ENCODE data around the gene NOTCH4.

The NOTCH4 gene

GRCh38 chr6:32173051-32173727 is 50.7 kb downstream of the NOTCH4 start:
- Histone ChIP-seq H3K4me1 (ENCODE audit: control extremely low read depth in 1 of 4, control insufficient read depth in 4 of 4, insufficient read depth in 4 of 4, low read length in 3 of 4) (peaks cover 15 to 42% (median 32%) of the 10 kb centered on the region in 4 experiments), H3K36me3 (ENCODE audit: control insufficient read depth in 4 of 4, insufficient read depth in 4 of 4, low read length in 3 of 4) (peaks cover 6 to 32% (median 21%) of the 10 kb centered on the region in 4 experiments), H3K27ac (ENCODE audit: insufficient read depth in 1 of 2, low read depth in 1 of 2, low read length in 2 of 2, poor library complexity in 1 of 2, severe bottlenecking in 2 of 2) (peak overlapping the region in 1 of 2 experiments; percentile 28), H3K9me3 (ENCODE audit: control extremely low read depth in 1 of 5, control insufficient read depth in 4 of 5, insufficient read depth in 2 of 5, low read depth in 1 of 5, low read length in 4 of 5) (no peaks in the 10 kb centered on the region), H3K4me3 (ENCODE audit: control insufficient read depth in 1 of 7, extremely low read depth in 1 of 7, insufficient read depth in 4 of 7, low read depth in 2 of 7, low read length in 6 of 7) (no peak overlapping the region), H3K27me3 (replicated peaks in 2 of 5; ENCODE audit: control insufficient read depth in 4 of 5, insufficient read depth in 5 of 5, low read length in 4 of 5) (no peaks in the 10 kb centered on the region)
- ChIA-PET CTCF (interaction anchor here (1.0 to 1.1 kb wide), 2 partner anchors 9 to 18 kb away, joined by 3 read pairs; partner anchors contain the start of gene EGFL8), POLR2A (no interaction called here)
- 81% methylated on average over 4 of the region's 4 CpGs for WGBS (ENCODE audit: insufficient coverage)
- no peak for DNase-seq

GRCh38 chr6:32171234-32171633 is 52.6 kb downstream of the NOTCH4 start:
- no peaks in the 10 kb centered on the region for H3K9me3 ChIP-seq (ENCODE audit: control extremely low read depth in 1 of 5, control insufficient read depth in 4 of 5, insufficient read depth in 2 of 5, low read depth in 1 of 5, low read length in 4 of 5)
- no peak overlapping the region for H3K4me3 ChIP-seq (ENCODE audit: control insufficient read depth in 1 of 7, extremely low read depth in 1 of 7, insufficient read depth in 4 of 7, low read depth in 2 of 7, low read length in 6 of 7)
- no peak for DNase-seq
- no peak overlapping the region for H3K27ac ChIP-seq (ENCODE audit: insufficient read depth in 1 of 2, low read depth in 1 of 2, low read length in 2 of 2, poor library complexity in 1 of 2, severe bottlenecking in 2 of 2)
- ChIA-PET CTCF (interaction anchor here (1.6 kb wide), 1 partner anchor 13 kb away, joined by 3 read pairs; no protein-coding TSS in a partner anchor), POLR2A (no interaction called here)
- H3K36me3 ChIP-seq (ENCODE audit: control insufficient read depth in 4 of 4, insufficient read depth in 4 of 4, low read length in 3 of 4): peaks cover 10 to 50% (median 34%) of the 10 kb centered on the region in 4 experiments
- H3K4me1 ChIP-seq (ENCODE audit: control extremely low read depth in 1 of 4, control insufficient read depth in 4 of 4, insufficient read depth in 4 of 4, low read length in 3 of 4): peaks cover 5 to 28% (median 19%) of the 10 kb centered on the region in 4 experiments
- no peaks in the 10 kb centered on the region for H3K27me3 ChIP-seq (replicated peaks in 2 of 5; ENCODE audit: control insufficient read depth in 4 of 5, insufficient read depth in 5 of 5, low read length in 4 of 5)
- 100% methylated on average over 6 of the region's 6 CpGs for WGBS (ENCODE audit: insufficient coverage)

- Histone ChIP-seq H3K9me3 (ENCODE audit: control extremely low read depth in 1 of 5, control insufficient read depth in 4 of 5, insufficient read depth in 2 of 5, low read depth in 1 of 5, low read length in 4 of 5) (no peaks in the 10 kb centered on the region), H3K4me3 (ENCODE audit: control insufficient read depth in 1 of 7, extremely low read depth in 1 of 7, insufficient read depth in 4 of 7, low read depth in 2 of 7, low read length in 6 of 7) (no peak overlapping the region), H3K4me1 (ENCODE audit: control extremely low read depth in 1 of 4, control insufficient read depth in 4 of 4, insufficient read depth in 4 of 4, low read length in 3 of 4) (peaks cover 3 to 22% (median 12%) of the 10 kb centered on the region in 4 experiments), H3K27me3 (replicated peaks in 2 of 5; ENCODE audit: control insufficient read depth in 4 of 5, insufficient read depth in 5 of 5, low read length in 4 of 5) (no peaks in the 10 kb centered on the region), H3K27ac (ENCODE audit: insufficient read depth in 1 of 2, low read depth in 1 of 2, low read length in 2 of 2, poor library complexity in 1 of 2, severe bottlenecking in 2 of 2) (no peak overlapping the region), H3K36me3 (ENCODE audit: control insufficient read depth in 4 of 4, insufficient read depth in 4 of 4, low read length in 3 of 4) (peaks cover 13 to 58% (median 34%) of the 10 kb centered on the region in 4 experiments)
- POLR2A ChIA-PET: no interaction called here
- CTCF ChIA-PET: interaction anchor here (0.8 to 1.9 kb wide), 5 partner anchors 9 to 23 kb away, joined by 3 to 7 read pairs (median 3); partner anchors contain the start of gene GPSM3
- DNase-seq: no peak
- WGBS (ENCODE audit: insufficient coverage): 97% methylated on average over 6 of the region's 11 CpGs
These were observed 53.6 kb downstream of the NOTCH4 start for GRCh38 chr6:32170294-32170693.

GRCh38 chr6:32168807-32169591 is 54.9 kb downstream of the NOTCH4 start:
- ChIA-PET CTCF (interaction anchor here (0.9 to 1.9 kb wide), 6 partner anchors 10 to 38 kb away, joined by 3 to 7 read pairs (median 4); partner anchors contain the start of genes FKBPL and GPSM3), POLR2A (no interaction called here)
- Histone ChIP-seq H3K4me3 (ENCODE audit: control insufficient read depth in 1 of 7, extremely low read depth in 1 of 7, insufficient read depth in 4 of 7, low read depth in 2 of 7, low read length in 6 of 7) (no peak overlapping the region), H3K27me3 (replicated peaks in 2 of 5; ENCODE audit: control insufficient read depth in 4 of 5, insufficient read depth in 5 of 5, low read length in 4 of 5) (no peaks in the 10 kb centered on the region), H3K27ac (ENCODE audit: insufficient read depth in 1 of 2, low read depth in 1 of 2, low read length in 2 of 2, poor library complexity in 1 of 2, severe bottlenecking in 2 of 2) (peak overlapping the region in 1 of 2 experiments; percentile 74), H3K9me3 (ENCODE audit: control extremely low read depth in 1 of 5, control insufficient read depth in 4 of 5, insufficient read depth in 2 of 5, low read depth in 1 of 5, low read length in 4 of 5) (no peaks in the 10 kb centered on the region), H3K36me3 (ENCODE audit: control insufficient read depth in 4 of 4, insufficient read depth in 4 of 4, low read length in 3 of 4) (peaks cover 13 to 64% (median 40%) of the 10 kb centered on the region in 4 experiments), H3K4me1 (ENCODE audit: control extremely low read depth in 1 of 4, control insufficient read depth in 4 of 4, insufficient read depth in 4 of 4, low read length in 3 of 4) (peaks cover 0 to 12% (median 5%) of the 10 kb centered on the region in 4 experiments)
- WGBS (ENCODE audit: insufficient coverage): 98% methylated on average over 10 of the region's 11 CpGs
- no peak for DNase-seq

GRCh38 chr6:32168350-32168749 is 55.5 kb downstream of the NOTCH4 start:
- Histone ChIP-seq H3K36me3 (ENCODE audit: control insufficient read depth in 4 of 4, insufficient read depth in 4 of 4, low read length in 3 of 4) (peaks cover 13 to 68% (median 44%) of the 10 kb centered on the region in 4 experiments), H3K27ac (ENCODE audit: insufficient read depth in 1 of 2, low read depth in 1 of 2, low read length in 2 of 2, poor library complexity in 1 of 2, severe bottlenecking in 2 of 2) (peak overlapping the region in 1 of 2 experiments; percentile 74), H3K4me1 (ENCODE audit: control extremely low read depth in 1 of 4, control insufficient read depth in 4 of 4, insufficient read depth in 4 of 4, low read length in 3 of 4) (peaks cover 0 to 6% (median 3%) of the 10 kb centered on the region in 4 experiments), H3K27me3 (replicated peaks in 2 of 5; ENCODE audit: control insufficient read depth in 4 of 5, insufficient read depth in 5 of 5, low read length in 4 of 5) (no peaks in the 10 kb centered on the region), H3K9me3 (ENCODE audit: control extremely low read depth in 1 of 5, control insufficient read depth in 4 of 5, insufficient read depth in 2 of 5, low read depth in 1 of 5, low read length in 4 of 5) (no peaks in the 10 kb centered on the region), H3K4me3 (ENCODE audit: control insufficient read depth in 1 of 7, extremely low read depth in 1 of 7, insufficient read depth in 4 of 7, low read depth in 2 of 7, low read length in 6 of 7) (no peak overlapping the region)
- no peak for DNase-seq
- 57% methylated on average over 2 of the region's 2 CpGs for WGBS (ENCODE audit: insufficient coverage)
- ChIA-PET POLR2A (no interaction called here), CTCF (interaction anchor here (1.0 kb wide), 1 partner anchor 15 kb away, joined by 3 read pairs; no protein-coding TSS in a partner anchor)

- Histone ChIP-seq H3K4me1 (ENCODE audit: control extremely low read depth in 1 of 4, control insufficient read depth in 4 of 4, insufficient read depth in 4 of 4, low read length in 3 of 4) (peaks cover 0 to under 1% (median under 1%) of the 10 kb centered on the region in 4 experiments), H3K27ac (ENCODE audit: insufficient read depth in 1 of 2, low read depth in 1 of 2, low read length in 2 of 2, poor library complexity in 1 of 2, severe bottlenecking in 2 of 2) (peak overlapping the region in 1 of 2 experiments; percentile 77), H3K27me3 (replicated peaks in 2 of 5; ENCODE audit: control insufficient read depth in 4 of 5, insufficient read depth in 5 of 5, low read length in 4 of 5) (no peaks in the 10 kb centered on the region), H3K9me3 (ENCODE audit: control extremely low read depth in 1 of 5, control insufficient read depth in 4 of 5, insufficient read depth in 2 of 5, low read depth in 1 of 5, low read length in 4 of 5) (no peaks in the 10 kb centered on the region), H3K36me3 (ENCODE audit: control insufficient read depth in 4 of 4, insufficient read depth in 4 of 4, low read length in 3 of 4) (peaks cover 13 to 73% (median 49%) of the 10 kb centered on the region in 4 experiments), H3K4me3 (ENCODE audit: control insufficient read depth in 1 of 7, extremely low read depth in 1 of 7, insufficient read depth in 4 of 7, low read depth in 2 of 7, low read length in 6 of 7) (no peak overlapping the region)
- ChIA-PET POLR2A (no interaction called here), CTCF (no interaction called here)
- no CpG with 5 or more reads among the region's 6 CpGs for WGBS (ENCODE audit: insufficient coverage)
- no peak for DNase-seq
These were observed 56.1 kb downstream of the NOTCH4 start for GRCh38 chr6:32167761-32168262.
